GM19395 (cell line): Measurements from ENCODE around the gene ESD.
"Not testable (repeated sequence)": the region's sequence is repeated elsewhere in the genome, so short reads cannot be mapped to it uniquely, and the experiment has no call there.

Source experiments
- ATAC-seq: cut with Tn5 transposase; IDR thresholded peaks from one replicate; pipeline ENCODE4 v1.9.1; 2021; ENCODE audit warnings: mild to moderate bottlenecking, moderate library complexity; ENCODE audit not compliant: unreplicated experiment

ESD gene, protein sequence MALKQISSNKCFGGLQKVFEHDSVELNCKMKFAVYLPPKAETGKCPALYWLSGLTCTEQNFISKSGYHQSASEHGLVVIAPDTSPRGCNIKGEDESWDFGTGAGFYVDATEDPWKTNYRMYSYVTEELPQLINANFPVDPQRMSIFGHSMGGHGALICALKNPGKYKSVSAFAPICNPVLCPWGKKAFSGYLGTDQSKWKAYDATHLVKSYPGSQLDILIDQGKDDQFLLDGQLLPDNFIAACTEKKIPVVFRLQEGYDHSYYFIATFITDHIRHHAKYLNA

GRCh38 chr13:46796515-46797474 lies at the start of gene ESD:
ESD (minus strand) TSS chr13:46797161; CDS start chr13:46791413, 5,748 bp downstream.
- ATAC-seq: peak; percentile 92

DNA sequence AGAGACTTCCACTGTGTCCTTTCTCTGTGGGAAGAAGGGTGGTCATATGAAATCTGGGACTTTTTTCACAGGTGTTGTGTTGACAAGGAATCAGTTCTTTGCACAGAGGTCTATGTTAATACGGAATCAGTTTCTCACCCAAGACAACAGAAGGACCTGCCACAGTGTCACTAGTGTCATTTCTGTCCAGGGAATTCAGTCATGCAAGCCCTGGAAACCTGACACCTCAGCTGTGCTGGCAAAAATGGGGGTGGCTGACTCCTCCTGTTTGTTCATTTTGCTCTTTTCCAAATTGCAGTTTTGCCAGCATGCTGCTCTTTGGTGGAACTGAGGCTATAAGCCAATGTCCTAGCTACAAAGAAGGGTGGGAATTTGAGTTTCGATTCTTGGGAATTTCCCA lies 49.8 kb upstream of the ESD start:
- ATAC-seq: no peak

GRCh38 chr13:46845146-46845545 lies 48.2 kb upstream of the ESD start:
- no peak for ATAC-seq

- ATAC-seq: no peak
Measured at GRCh38 chr13:46844431-46844830, 47.5 kb upstream of the ESD start.

GRCh38 chr13:46839399-46839798 lies 42.4 kb upstream of the ESD start:
- ATAC-seq: no peak

- ATAC-seq: no peak
Measured at GRCh38 chr13:46834657-46835056, 37.7 kb upstream of the ESD start.

DNA sequence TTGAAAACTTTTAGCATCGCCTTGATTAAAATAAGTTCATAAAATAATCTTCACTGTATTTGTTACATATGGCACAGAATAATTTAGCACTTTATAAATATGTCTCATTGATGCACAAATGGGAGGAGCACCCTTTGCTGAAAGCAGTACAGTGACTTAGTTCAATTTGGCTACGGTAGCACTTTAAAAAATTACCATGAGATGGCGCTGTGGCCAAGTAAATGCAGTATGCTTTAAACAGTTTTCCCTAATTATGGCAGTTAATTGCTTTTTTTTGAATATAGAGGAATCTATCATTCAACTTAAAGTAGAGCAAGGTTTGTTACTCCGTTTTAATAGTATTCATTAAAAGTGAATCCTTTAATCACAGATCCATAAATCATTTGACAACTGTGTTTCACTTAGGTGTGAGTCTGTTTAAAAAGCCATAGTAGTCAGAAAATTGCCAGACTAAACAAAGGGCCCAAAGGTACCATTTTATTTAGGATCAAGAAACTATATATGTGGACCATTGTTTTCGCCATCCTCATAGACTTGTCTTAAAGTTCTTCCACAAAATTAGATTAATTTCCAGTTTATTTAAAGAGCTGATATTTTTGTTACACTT lies 34.7 kb upstream of the ESD start:
- no peak for ATAC-seq

DNA sequence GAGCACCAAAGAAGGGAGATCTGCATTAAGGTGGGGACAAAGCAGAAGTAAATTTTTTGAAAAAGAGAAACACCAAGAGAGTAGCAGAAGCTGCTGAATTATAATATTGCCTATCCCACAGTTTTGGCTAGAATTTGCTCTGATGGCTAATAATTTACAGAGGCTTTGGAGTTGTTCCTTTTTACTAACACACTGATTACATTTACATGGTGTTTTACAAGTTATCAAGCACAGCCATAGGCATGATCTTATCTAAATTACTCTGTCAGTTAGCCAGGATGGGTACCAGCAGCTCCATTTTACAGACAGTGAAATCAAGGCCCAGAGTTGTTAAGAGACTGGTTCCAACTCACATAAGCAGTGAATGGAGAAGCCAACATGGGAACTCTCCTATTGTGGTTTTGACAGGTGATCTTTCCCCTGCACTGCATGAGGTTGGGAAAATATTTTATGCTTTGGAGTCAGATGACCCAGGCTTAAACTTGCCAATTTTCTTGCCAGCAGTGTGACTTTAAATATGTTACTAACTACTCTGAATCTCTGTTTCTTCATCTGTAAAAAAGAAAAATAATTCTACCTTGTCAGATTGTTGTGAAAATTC lies 33.5 kb upstream of the ESD start:
- ATAC-seq: no peak

GRCh38 chr13:46822551-46822950 lies 25.6 kb upstream of the ESD start:
- no peak for ATAC-seq

GRCh38 chr13:46817838-46818476 lies 21.0 kb upstream of the ESD start:
- ATAC-seq: no peak

GRCh38 chr13:46817095-46817494 lies 20.1 kb upstream of the ESD start:
- no peak for ATAC-seq

DNA sequence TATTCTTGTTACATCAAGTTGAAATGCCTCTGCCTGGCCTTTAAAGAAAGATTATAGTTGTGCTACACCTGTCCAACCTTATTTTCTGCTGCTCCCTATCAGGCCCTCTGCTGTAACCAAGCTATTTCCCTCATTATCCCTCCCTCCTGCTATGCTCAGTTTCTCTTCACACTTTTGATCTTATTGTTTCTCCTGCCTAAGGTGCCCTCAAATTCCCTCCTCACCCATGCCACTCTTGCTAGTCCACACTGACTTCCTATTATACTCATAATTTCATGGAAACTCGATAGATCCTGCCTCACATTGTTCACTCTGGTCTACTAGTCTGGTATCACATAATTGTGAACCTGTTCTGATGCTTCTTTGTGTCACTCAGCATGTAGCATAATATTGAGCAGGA lies 19.4 kb upstream of the ESD start:
- ATAC-seq: no peak

- ATAC-seq: no peak
Measured at GRCh38 chr13:46812301-46812797, 15.4 kb upstream of the ESD start.

DNA sequence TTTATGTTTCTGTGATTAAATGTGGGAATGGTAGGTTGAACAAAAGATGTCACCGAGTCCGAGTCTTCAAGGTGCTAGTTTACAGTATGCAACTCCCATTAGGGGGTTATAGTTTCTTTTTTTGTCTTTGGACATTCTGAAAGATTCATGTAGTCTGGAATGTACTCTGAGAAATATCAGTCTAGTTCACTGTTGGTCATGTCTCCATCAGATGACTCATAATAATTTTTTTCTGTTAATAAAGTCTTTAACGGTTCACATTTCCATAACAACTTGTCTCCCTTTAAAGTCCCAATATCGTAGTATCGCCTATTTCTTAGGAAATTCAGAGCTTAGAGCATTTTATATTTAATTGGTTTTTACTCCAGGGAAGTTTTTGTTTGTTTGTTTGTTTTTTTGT lies 13.5 kb upstream of the ESD start:
- no peak for ATAC-seq

DNA sequence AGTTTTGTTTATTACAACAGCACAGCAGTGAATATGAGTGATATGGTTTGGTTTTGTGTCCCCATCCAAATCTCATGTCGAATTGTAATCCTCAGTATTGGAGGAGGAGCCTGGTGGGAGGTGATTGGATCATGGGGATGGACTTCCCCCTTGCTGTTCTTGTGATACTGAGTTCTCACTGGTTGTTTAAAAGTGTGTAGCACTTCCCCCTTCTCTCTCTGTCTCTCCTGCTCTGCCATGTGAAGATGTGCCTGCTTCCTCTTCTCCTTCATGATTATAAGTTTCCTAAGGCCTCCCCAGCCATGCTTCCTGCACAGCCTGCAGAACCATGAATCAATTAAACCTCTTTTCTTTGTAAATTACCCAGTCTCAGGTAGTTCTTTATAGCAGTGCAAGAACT lies 8.0 kb upstream of the ESD start:
- ATAC-seq: not testable (repeated sequence)

DNA sequence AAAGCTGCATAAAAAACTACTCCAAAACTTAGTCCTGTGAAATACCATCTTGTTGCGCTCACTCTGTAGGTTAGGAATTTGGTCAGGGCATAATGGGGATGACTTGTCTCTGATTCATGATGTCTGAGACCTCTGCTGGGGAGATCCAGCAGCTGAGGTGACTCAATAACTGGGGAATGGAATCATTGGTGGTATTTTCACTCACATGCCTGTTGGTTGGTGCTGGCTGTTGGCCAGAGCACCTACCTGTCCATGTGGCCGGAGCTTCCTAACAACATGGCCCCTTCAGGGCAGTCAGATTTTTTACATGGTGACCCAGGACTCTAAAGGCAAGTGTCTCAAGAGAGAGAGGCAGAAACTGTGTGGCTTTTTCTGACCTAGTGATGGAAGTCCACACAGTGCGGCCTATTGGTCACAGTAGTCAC lies 7.4 kb upstream of the ESD start:
- ATAC-seq: no peak

GRCh38 chr13:46803586-46803985 lies 6.6 kb upstream of the ESD start:
- no peak for ATAC-seq

DNA sequence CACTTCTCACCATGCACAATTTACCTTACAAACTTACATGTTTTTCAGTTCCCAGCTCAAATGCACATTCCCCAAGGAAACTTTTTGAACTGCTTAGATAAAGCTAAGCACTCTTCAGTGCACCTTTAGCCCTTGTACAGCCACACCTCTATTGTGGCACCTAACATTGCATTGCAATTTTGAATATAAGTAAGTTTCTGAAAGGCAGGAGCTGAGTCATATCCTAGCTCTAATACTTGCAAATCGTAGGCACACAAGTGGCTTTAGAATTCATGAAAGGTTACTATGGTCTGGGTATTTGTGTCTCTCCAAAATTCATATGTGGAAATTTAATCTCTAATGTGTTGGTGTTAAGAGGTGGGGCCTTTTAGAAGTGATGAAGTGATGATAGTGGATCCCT lies 4.9 kb upstream of the ESD start:
- no peak for ATAC-seq

- ATAC-seq: no peak
Measured at GRCh38 chr13:46799139-46799538, 2.2 kb upstream of the ESD start.

DNA sequence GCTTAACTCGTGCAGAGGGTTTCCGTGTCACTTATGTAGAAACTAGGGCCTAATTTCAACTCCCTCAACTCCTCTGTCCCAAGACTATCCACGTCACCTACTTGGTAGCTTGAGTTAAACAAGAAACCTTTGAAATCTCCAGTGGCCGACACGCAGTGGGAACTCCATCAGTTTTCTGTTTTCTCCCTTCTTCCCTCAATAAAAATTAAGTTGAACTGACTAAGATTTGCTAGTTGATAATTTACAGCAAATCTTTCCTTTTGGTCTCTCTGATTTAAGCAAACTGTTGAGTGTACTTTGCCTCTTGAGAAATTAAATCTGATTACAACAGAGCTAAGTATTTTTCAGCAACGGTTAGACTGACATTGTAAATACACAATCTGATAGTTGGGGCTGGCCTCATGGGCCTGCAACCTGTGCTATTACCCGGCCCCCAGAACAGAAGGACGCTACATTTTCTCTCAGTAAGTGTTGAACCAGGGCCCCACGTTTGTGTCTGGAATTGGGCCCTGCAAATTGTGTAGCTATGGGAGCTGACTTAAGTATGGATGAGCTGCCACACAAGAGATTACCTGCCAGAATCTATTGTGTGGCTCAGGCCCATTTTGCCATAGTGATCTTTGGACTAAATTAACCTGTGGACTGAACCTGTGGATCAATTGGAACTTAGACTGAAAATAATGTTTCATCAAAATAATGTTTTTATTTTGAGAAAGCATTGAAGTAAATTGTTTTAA lies 708 bp upstream of the ESD start:
- ATAC-seq: no peak
